ENCODE results near the gene MS4A6E. TPM values are rescaled to one million over a fixed set of nuclear protein-coding genes. Genes with fewer than 3 reads are reported as not detected.

The MS4A6E gene
- total RNA-seq, 2 donors from 2014 or later: not detected

DNA sequence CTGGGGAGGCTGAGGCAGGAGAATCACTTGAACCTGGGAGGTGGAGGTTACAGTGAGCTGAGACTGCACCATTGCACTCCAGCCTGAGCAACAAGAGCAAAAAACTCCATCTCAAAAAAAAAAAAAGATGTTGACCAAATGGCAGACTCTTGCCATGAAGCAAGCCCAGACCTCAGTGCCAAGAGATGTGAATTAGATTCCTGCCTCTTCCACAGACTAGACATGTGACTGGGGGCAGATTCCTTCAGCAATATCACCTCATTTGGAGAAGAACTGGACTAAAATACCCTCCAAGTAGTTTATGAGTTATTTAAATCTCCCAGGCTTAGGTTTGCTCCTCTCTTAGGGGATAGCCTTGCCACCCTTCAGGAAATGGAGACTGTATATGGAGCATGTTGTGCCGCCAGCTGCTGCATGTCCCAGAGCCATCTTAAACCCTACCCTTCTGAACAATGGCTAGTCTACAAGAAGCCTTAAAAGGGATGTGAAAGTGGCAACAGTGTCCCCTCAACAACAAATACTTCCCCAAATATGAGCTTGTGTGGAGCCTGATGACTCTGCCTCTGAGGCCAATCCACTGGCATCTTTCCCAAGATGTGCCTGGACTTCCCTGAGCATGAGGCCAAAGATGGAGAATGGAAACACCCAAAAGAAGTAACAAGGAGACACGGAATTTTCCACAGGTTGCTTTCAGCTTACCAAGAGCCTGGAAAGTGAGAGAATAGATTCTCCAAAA lies 50.5 kb downstream of the MS4A6E start:
- Mint-ChIP-seq H3K36me3 (ENCODE audit: low read depth) (no peaks in the 10 kb centered on the region), H3K27ac (no peak overlapping the region), H3K27me3 (peaks cover 39% of the 10 kb centered on the region), H3K4me3 (no peak overlapping the region), H3K9me3 (no peaks in the 10 kb centered on the region), H3K4me1 (no peaks in the 10 kb centered on the region)
- no peak for ATAC-seq (replicated peaks)

- Mint-ChIP-seq H3K9me3 (no peaks in the 10 kb centered on the region), H3K4me1 (no peaks in the 10 kb centered on the region), H3K36me3 (ENCODE audit: low read depth) (no peaks in the 10 kb centered on the region), H3K27ac (no peak within 1 kb of the TSS), H3K4me3 (no peak within 1 kb of the TSS), H3K27me3 (peaks cover 40% of the 10 kb centered on the region)
- no peak for ATAC-seq (replicated peaks)
Measured at GRCh38 chr11:60378354-60378753, 51.3 kb downstream of the MS4A6E start, which contains the start of gene MS4A7. MS4A7 (plus strand) TSS chr11:60378532; CDS start chr11:60383142, 4,610 bp downstream.

- Mint-ChIP-seq H3K4me1 (no peaks in the 10 kb centered on the region), H3K27ac (no peak overlapping the region), H3K4me3 (no peak overlapping the region), H3K36me3 (ENCODE audit: low read depth) (no peaks in the 10 kb centered on the region), H3K27me3 (peaks cover 18% of the 10 kb centered on the region), H3K9me3 (no peaks in the 10 kb centered on the region)
- no peak for ATAC-seq (replicated peaks)
Measured at GRCh38 chr11:60389279-60389910, 62.3 kb downstream of the MS4A6E start.

GRCh38 chr11:60390419-60390818 lies 63.4 kb downstream of the MS4A6E start:
- H3K27me3 Mint-ChIP-seq: peaks cover 14% of the 10 kb centered on the region
- no peaks in the 10 kb centered on the region for H3K4me1 Mint-ChIP-seq
- ATAC-seq (replicated peaks): no peak
- no peaks in the 10 kb centered on the region for H3K9me3 Mint-ChIP-seq
- no peak overlapping the region for H3K4me3 Mint-ChIP-seq
- no peak overlapping the region for H3K27ac Mint-ChIP-seq
- no peaks in the 10 kb centered on the region for H3K36me3 Mint-ChIP-seq (ENCODE audit: low read depth)

Other genes starting within 250 kb of the MS4A6E start
- not detected for gene MS4A2, start 238.6 kb upstream of the MS4A6E start, total RNA-seq
- not detected for gene MS4A6A, start 144.2 kb upstream of the MS4A6E start, total RNA-seq
- not detected for gene MS4A4E, start 84.1 kb upstream of the MS4A6E start, total RNA-seq
- not detected for gene MS4A4A, start 46.6 kb upstream of the MS4A6E start, total RNA-seq
- gene MS4A7, start 51.3 kb downstream of the MS4A6E start, total RNA-seq: not detected
- gene MS4A14, start 69.2 kb downstream of the MS4A6E start, total RNA-seq: not detected
- not detected for gene MS4A5, start 102.3 kb downstream of the MS4A6E start, total RNA-seq
- under 1 TPM in 1 of 2 donors, not detected in 1; 0.32 TPM for gene MS4A1, start 128.6 kb downstream of the MS4A6E start, total RNA-seq
- gene MS4A12, start 165.5 kb downstream of the MS4A6E start, total RNA-seq: not detected
- gene MS4A13, start 188.1 kb downstream of the MS4A6E start, total RNA-seq: not detected